ENCODE measurements around the gene NOXA1.

Gene NOXA1

GRCh38 chr9:137388589-137389427 lies 34.4 kb upstream of the NOXA1 start:
- DNase-seq: no peak

GRCh38 chr9:137389428-137389746 lies 33.8 kb upstream of the NOXA1 start:
- DNase-seq: no peak

GRCh38 chr9:137390553-137391410 lies 32.4 kb upstream of the NOXA1 start:
- DNase-seq: no peak

- DNase-seq: no peak
These were observed 31.8 kb upstream of the NOXA1 start for GRCh38 chr9:137391411-137391754.

GRCh38 chr9:137392232-137393007 lies 30.8 kb upstream of the NOXA1 start:
- no peak for DNase-seq

GRCh38 chr9:137393176-137394150 lies 29.7 kb upstream of the NOXA1 start:
- no peak for DNase-seq

GRCh38 chr9:137394866-137395665 lies 28.1 kb upstream of the NOXA1 start:
- no peak for DNase-seq

- DNase-seq: no peak
These were observed 27.6 kb upstream of the NOXA1 start for GRCh38 chr9:137395666-137396010.

- no peak for DNase-seq
These were observed 27.0 kb upstream of the NOXA1 start for GRCh38 chr9:137396227-137396626.

GRCh38 chr9:137396634-137397367 lies 26.4 kb upstream of the NOXA1 start:
- no peak for DNase-seq

GRCh38 chr9:137397675-137398423 lies 25.3 kb upstream of the NOXA1 start:
- no peak for DNase-seq

- no peak for DNase-seq
These were observed 24.4 kb upstream of the NOXA1 start for GRCh38 chr9:137398561-137399468.

GRCh38 chr9:137402746-137403145 lies 20.4 kb upstream of the NOXA1 start:
- peak; percentile 77 for DNase-seq

- no peak for DNase-seq
These were observed 19.9 kb upstream of the NOXA1 start for GRCh38 chr9:137403269-137403668.

GRCh38 chr9:137404961-137405567 lies 18.1 kb upstream of the NOXA1 start:
- DNase-seq: no peak

- DNase-seq: no peak
These were observed 17.5 kb upstream of the NOXA1 start for GRCh38 chr9:137405677-137406081.

- no peak for DNase-seq
These were observed 17.0 kb upstream of the NOXA1 start for GRCh38 chr9:137406085-137406760.
